Glutamatergic neuron (in vitro differentiated cells): Measurements from ENCODE around the gene VPS11. TPM values are rescaled to one million over a fixed set of nuclear protein-coding genes. Genes with fewer than 3 reads are reported as not detected.

Experiments used
- DNase-seq: peaks from one replicate; pipeline ENCODE4 v3.0.0; 2022
- H3K27ac Mint-ChIP-seq: one replicate; pipeline ENCODE4 v1.8.0; 2020; ENCODE audit warnings: mild to moderate bottlenecking, mixed read lengths, inconsistent platforms; ENCODE audit not compliant: unreplicated experiment
- H3K27me3 Mint-ChIP-seq: one replicate; pipeline ENCODE4 v1.8.0; 2020; ENCODE audit warnings: mild to moderate bottlenecking, moderate library complexity, mixed read lengths, inconsistent platforms; ENCODE audit not compliant: unreplicated experiment
- H3K36me3 Mint-ChIP-seq: one replicate; pipeline ENCODE4 v1.8.0; 2020; ENCODE audit warnings: mild to moderate bottlenecking, mixed read lengths, inconsistent platforms; ENCODE audit not compliant: unreplicated experiment
- H3K4me1 Mint-ChIP-seq: one replicate; pipeline ENCODE4 v1.8.0; 2020; ENCODE audit warnings: mild to moderate bottlenecking, low read depth, mixed read lengths, inconsistent platforms; ENCODE audit not compliant: unreplicated experiment
- H3K4me3 Mint-ChIP-seq: one replicate; pipeline ENCODE4 v1.8.0; 2020; ENCODE audit warnings: mild to moderate bottlenecking, mixed read lengths, inconsistent platforms; ENCODE audit not compliant: unreplicated experiment
- H3K9me3 Mint-ChIP-seq: one replicate; pipeline ENCODE4 v1.8.0; 2020; ENCODE audit warnings: mild to moderate bottlenecking, moderate library complexity, mixed read lengths, inconsistent platforms; ENCODE audit not compliant: unreplicated experiment
- total RNA-seq: library from RNA; stranded (reverse); fragmentation: NEBNext Ultra II Directional; extraction: Animal tissue kit (Norgen Biotek cat#: 25700); gene quantifications from one replicate; pipeline ENCODE4 v1.2.1, GENCODE V29; 2021; ENCODE audit not compliant: unreplicated experiment
- TF ChIP-seq, protein P1 (sequence below): fragments of 200-600 bp; sonication (generic); IDR thresholded peaks from one replicate; pipeline ENCODE4 v1.5.0; 2021; ENCODE audit not compliant: partially characterized antibody, unreplicated experiment

VPS11 gene
- total RNA-seq, 1 donor from 2014 or later = 32.7 TPM

- H3K36me3 Mint-ChIP-seq = no peaks in the 10 kb centered on the region
- peaks cover 11% of the 10 kb centered on the region for H3K4me1 Mint-ChIP-seq
- TF ChIP-seq, protein P1, sequence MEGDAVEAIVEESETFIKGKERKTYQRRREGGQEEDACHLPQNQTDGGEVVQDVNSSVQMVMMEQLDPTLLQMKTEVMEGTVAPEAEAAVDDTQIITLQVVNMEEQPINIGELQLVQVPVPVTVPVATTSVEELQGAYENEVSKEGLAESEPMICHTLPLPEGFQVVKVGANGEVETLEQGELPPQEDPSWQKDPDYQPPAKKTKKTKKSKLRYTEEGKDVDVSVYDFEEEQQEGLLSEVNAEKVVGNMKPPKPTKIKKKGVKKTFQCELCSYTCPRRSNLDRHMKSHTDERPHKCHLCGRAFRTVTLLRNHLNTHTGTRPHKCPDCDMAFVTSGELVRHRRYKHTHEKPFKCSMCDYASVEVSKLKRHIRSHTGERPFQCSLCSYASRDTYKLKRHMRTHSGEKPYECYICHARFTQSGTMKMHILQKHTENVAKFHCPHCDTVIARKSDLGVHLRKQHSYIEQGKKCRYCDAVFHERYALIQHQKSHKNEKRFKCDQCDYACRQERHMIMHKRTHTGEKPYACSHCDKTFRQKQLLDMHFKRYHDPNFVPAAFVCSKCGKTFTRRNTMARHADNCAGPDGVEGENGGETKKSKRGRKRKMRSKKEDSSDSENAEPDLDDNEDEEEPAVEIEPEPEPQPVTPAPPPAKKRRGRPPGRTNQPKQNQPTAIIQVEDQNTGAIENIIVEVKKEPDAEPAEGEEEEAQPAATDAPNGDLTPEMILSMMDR = no peak
- peaks cover 3% of the 10 kb centered on the region for H3K9me3 Mint-ChIP-seq
- no peak overlapping the region for H3K4me3 Mint-ChIP-seq
- no peak for DNase-seq
- no peak overlapping the region for H3K27ac Mint-ChIP-seq
- H3K27me3 Mint-ChIP-seq = peaks cover 5% of the 10 kb centered on the region
Measured at GRCh38 chr11:119026970-119027369, 40.6 kb upstream of the VPS11 start.

- H3K4me1 Mint-ChIP-seq = peaks cover 11% of the 10 kb centered on the region
- no peak for DNase-seq
- H3K9me3 Mint-ChIP-seq = peaks cover 3% of the 10 kb centered on the region
- H3K27ac Mint-ChIP-seq = peak overlapping the region; percentile 33
- no peak overlapping the region for H3K4me3 Mint-ChIP-seq
- TF ChIP-seq, protein P1 = no peak
- H3K36me3 Mint-ChIP-seq = no peaks in the 10 kb centered on the region
- H3K27me3 Mint-ChIP-seq = peaks cover 5% of the 10 kb centered on the region
Measured at GRCh38 chr11:119027561-119028345, 39.9 kb upstream of the VPS11 start.

DNA sequence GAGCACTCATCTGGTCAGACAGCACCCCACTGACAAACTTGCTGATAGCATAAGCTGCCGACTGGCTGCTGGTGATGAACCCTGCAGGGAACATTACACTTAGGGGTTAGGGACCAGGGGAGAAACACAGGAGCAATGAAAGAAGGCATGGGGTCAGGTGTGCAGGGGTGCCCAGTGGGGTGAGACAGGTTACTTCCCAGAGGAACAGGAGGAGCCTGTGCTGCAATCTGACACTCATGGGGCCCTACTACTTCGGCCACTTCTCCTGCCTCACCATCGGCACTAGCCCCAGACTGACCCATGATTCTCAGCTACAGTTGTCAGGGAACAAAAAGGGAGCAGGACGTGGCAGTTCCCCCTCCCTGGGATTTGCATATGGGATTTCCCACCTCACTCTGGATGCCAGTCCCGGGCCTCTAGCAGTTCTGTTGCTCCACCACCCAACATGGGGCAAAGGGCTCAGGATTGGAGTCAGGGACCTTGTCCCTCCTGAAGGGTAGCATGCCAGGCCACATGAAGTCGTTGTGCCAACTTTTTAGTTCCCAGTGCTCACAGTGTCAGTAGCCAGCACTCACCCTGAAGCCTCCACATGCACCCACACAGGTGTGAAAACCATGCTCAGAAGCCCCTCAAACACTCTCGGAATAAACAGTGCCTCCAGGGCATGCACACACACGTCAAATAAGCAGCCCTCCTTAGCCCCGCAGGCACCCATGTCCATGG, 39.1 kb upstream of the VPS11 start:
- Mint-ChIP-seq H3K4me3 (peak overlapping the region; percentile 86), H3K4me1 (peaks cover 11% of the 10 kb centered on the region), H3K27ac (peak overlapping the region; percentile 33), H3K27me3 (peaks cover 5% of the 10 kb centered on the region), H3K36me3 (no peaks in the 10 kb centered on the region), H3K9me3 (peaks cover 3% of the 10 kb centered on the region)
- DNase-seq = no peak
- TF ChIP-seq, protein P1 = no peak

GRCh38 chr11:119029069-119029339, 38.6 kb upstream of the VPS11 start:
- H3K4me1 Mint-ChIP-seq = peaks cover 11% of the 10 kb centered on the region
- H3K27me3 Mint-ChIP-seq = peaks cover 5% of the 10 kb centered on the region
- H3K4me3 Mint-ChIP-seq = peak overlapping the region; percentile 86
- H3K27ac Mint-ChIP-seq = peak overlapping the region; percentile 33
- peaks cover 3% of the 10 kb centered on the region for H3K9me3 Mint-ChIP-seq
- H3K36me3 Mint-ChIP-seq = no peaks in the 10 kb centered on the region
- DNase-seq = no peak
- TF ChIP-seq, protein P1 = no peak

GRCh38 chr11:119029340-119030028, 38.1 kb upstream of the VPS11 start:
- DNase-seq = no peak
- peak overlapping the region; percentile 34 for H3K27ac Mint-ChIP-seq
- TF ChIP-seq, protein P1 = no peak
- H3K4me3 Mint-ChIP-seq = peak overlapping the region; percentile 86
- H3K36me3 Mint-ChIP-seq = no peaks in the 10 kb centered on the region
- peaks cover 3% of the 10 kb centered on the region for H3K9me3 Mint-ChIP-seq
- H3K4me1 Mint-ChIP-seq = peaks cover 11% of the 10 kb centered on the region
- peaks cover 5% of the 10 kb centered on the region for H3K27me3 Mint-ChIP-seq
